Fibroblast of upper back skin (primary cell): ENCODE results near the gene SECISBP2.

Experiments used
- DNase-seq: peaks from one replicate; pipeline ENCODE4 v3.0.0-alpha.2; 2013

The SECISBP2 gene

GRCh38 chr9:89351584-89352300 lies 33.4 kb downstream of the SECISBP2 start:
- no peak for DNase-seq

DNA sequence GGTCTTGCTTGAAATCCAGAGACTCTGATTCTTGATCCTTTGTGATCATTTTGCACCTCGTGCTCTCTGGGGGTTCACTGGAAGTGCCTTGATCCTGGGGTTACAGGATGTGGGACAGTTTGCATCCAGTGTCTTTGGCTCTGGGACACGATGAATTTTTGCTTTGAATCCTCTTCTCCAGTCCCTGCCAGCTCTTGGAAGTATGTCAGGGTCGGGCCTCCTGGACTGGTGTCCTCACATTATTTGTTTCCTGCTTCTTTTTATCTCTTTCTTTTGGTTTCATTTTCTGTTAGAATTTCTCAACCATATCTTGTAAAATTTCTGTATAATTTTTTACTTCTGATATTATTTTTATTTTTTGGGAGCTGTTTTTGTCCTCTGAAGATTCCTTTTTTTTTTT lies 34.2 kb downstream of the SECISBP2 start:
- no peak for DNase-seq

DNA sequence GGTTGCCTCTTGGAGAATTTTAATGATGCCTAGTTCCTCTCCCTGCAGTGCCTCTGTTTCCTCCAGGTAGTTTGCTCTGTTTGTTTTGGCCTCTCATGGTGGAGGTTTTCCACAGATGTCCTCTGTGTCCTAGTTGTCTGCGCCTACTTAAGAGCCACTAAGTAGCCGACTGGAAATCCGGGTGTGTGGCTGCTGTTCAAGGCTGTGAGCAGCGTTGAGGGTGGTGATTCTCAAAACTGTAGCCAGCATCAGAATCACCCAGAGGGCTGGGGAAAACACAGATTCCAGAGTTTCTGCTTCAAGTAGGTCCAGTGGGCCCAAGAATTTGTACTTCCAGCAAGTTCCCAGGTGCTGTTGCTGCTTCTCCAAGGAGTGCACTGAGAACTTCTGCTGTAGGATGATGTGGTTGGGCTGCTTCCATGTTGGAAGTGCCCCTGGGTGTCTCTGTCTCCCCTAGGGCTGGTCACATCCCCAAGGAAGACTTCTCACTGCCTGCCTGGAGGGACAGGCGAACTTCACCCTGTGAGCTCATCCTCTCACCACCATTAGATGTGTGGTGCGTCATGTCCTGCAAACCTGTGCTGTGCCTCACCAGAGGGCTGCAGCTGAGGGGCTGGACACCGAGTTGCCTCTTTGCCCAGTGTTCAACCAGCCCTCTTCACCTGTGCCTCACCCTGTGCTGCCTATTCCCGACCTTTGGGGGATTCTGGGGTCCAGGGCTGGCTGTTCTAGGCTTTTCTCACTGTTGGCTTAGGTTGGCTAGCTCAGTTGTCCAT lies 34.8 kb downstream of the SECISBP2 start:
- no peak for DNase-seq

DNA sequence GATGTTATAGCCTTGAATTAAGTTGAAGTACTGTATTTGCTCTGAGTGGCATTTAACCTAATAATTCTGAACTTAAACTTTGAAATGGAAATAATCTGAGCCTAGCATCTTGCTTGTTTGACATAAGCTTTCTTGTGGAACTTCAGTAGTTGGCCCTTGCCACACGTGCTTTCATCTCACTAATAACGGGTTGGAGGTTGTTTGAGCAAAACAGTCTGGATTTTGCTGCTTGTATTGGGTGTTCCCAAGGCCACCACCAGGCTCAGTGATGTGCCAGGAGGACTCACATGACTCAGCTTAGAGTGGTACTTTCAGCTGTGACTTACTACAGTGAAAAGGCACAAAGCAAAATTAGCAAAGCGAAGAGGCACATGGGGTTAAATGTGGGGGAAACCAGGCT lies 35.7 kb downstream of the SECISBP2 start:
- DNase-seq, result no peak

GRCh38 chr9:89354471-89354870 lies 36.2 kb downstream of the SECISBP2 start:
- DNase-seq, result no peak

DNA sequence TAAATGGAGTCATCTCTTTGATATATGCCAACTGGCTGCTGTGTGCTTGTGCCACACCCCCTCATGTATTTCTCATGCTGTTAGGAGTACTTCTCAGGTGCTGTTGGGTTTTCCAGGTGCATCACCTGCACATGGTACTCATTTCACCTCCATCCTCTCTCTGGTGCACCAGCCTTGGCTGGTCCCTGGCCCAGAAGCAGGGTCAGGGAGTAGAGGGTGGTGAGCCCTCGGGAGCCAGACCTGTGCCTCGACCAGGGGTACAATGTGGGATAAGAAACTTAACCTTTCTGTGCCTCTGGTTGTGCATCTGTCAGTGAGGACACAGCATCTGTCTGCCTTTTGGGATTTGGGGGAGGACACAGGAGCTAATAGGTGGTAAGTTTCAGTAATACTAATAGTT lies 38.5 kb downstream of the SECISBP2 start:
- DNase-seq, result no peak

DNA sequence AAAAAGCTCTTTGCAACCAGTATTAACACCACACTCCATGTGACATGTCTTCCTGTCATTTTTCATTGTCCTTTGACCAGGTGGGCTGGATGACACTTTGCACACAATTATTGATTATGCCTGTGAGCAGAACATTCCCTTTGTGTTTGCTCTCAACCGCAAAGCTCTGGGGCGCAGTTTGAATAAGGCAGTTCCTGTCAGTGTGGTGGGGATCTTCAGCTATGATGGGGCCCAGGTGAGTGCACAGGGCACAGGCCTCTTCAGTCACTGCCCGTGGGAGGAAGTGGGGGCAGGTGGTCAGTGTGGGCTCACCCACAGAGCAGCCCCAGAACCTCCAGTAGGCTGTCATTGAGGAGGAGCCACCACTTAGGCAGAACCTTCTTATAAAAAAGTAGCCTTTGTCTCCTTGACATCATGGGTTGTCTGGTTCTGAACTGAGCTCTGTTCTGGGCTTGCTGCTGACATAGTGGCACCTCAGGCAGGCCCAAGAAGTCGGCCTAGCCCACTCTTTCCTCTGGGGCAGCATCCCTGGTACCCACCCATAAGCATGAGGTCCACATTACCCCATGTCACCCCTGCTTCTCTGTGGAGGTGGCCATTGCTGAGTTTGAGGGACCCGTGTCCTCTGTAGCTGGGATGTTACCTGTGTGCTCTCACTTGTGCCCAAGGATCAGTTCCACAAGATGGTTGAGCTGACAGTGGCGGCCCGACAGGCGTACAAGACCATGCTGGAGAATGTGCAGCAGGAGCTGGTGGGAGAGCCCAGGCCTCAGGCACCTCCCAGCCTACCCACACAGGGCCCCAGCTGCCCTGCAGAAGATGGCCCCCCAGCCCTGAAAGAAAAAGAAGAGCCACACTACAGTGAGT lies 39.3 kb downstream of the SECISBP2 start:
- no peak for DNase-seq

- DNase-seq, result no peak
Measured at GRCh38 chr9:89358376-89358916, 40.1 kb downstream of the SECISBP2 start.

GRCh38 chr9:89358985-89359384 lies 40.7 kb downstream of the SECISBP2 start:
- no peak for DNase-seq

- peak; percentile 5 for DNase-seq
Measured at GRCh38 chr9:89359751-89360261, 41.5 kb downstream of the SECISBP2 start.

DNA sequence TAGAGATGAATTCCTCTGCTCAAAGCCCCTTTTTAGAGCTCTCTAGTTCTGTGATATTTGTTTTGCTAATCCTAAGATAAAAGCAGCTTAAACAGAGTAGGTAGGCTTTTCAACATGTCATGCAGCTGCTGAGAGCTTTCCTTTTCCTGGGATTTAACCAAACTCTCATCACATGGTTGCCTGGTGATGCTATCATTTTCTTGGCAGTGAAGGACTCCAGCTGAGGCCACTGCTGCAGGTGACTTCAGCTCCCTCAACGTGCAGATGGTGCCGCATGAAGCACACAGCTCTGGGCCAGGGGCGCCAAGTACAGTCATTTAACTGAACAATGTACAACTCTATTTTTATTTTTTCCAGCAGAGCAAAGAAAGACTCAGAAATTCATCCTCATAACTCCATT lies 42.2 kb downstream of the SECISBP2 start:
- no peak for DNase-seq

GRCh38 chr9:89361031-89361430 lies 42.7 kb downstream of the SECISBP2 start:
- DNase-seq, result no peak

- DNase-seq, result no peak
Measured at GRCh38 chr9:89361816-89362646, 43.7 kb downstream of the SECISBP2 start.

- DNase-seq, result no peak
Measured at GRCh38 chr9:89362647-89363310, 44.5 kb downstream of the SECISBP2 start.

DNA sequence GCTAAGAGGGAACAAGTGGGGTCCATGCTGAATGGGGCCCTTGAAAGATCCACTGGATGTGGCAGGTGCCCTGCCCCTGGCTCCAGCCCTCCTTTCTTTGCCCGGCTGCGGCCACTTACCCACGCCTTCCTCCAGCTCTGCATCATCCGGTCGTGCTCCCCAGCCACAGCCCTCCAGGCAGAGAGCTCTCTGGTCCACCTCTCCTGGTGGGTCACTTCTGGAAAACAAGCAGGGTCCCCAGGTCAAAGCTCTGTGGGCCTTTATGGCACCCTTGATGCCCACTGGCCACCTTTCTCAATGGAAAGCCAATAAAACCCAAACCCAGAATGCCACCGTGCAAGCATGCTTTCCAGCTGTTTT lies 45.0 kb downstream of the SECISBP2 start:
- no peak for DNase-seq

- no peak for DNase-seq
Measured at GRCh38 chr9:89363921-89364665, 45.8 kb downstream of the SECISBP2 start.

- DNase-seq, result no peak
Measured at GRCh38 chr9:89364666-89365531, 46.6 kb downstream of the SECISBP2 start.

- DNase-seq, result no peak
Measured at GRCh38 chr9:89365532-89365912, 47.2 kb downstream of the SECISBP2 start.

DNA sequence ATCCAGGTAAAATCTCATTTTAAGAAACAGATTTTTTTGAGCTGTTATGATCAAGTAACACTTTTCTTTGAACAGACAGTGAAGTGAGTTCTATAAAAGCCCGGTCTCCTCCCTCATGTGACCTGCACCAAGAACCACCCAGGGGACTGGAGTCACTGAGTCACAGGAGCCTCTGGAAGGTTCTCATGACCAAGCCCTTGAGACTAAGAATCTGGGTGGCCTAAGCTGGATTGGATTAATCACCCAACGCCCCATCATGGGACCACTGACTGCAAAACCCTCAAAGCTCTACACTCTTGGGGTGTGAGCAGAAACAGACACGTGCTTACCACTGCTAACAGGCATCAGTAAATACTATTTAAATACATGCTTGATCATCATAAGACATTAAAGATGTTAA lies 48.4 kb downstream of the SECISBP2 start:
- DNase-seq, result no peak

- no peak for DNase-seq
Measured at GRCh38 chr9:89367281-89367680, 49.0 kb downstream of the SECISBP2 start.
